Measurements from ENCODE around the gene MED10.

- TF ChIP-seq CTCF (IDR thresholded peaks at IDR 0.05; ENCODE audit: poor library complexity) (no peak), EZH2phosphoT487 (IDR thresholded peaks at IDR 0.05; ENCODE audit: low read depth, severe bottlenecking, unreplicated experiment) (no peak)
Observed at GRCh38 chr5:6353602-6354302, 24.6 kb downstream of the MED10 start.

Measured in hepatocyte (in vitro differentiated cells).